H1 (cell line): Measurements from ENCODE around the gene CXADR. TPM values are rescaled to one million over a fixed set of nuclear protein-coding genes. Genes with fewer than 3 reads are reported as not detected.

Experiments
- CTCF ChIA-PET: fragments of 300-600 bp; sonication (Branson Sonifier 250); formaldehyde crosslinking; loops from one replicate; lab custom pipeline; 2021; ENCODE audit not compliant: partially characterized antibody; lab: Charles Lee
- POLR2A ChIA-PET: fragments of 300-600 bp; sonication (Branson Sonifier 250); formaldehyde crosslinking; loops from one replicate; lab custom pipeline; 2021; ENCODE audit warnings: inconsistent platforms; ENCODE audit not compliant: partially characterized antibody; lab: Charles Lee
- DNase-seq, 2 experiments: peaks; one replicate each; pipeline versions ENCODE4 v3.0.0 to v3.0.0-alpha.2; 2010 to 2022; ENCODE audit warnings: low spot score in 2 of 2, low read depth in 1 of 2, mixed read lengths in 1 of 2
- FAIRE-seq: peaks from 2 replicates; lab custom pipeline; 2011; peaks lifted over from hg19 to GRCh38; lab: Jason Lieb, UNC
- H2AFZ ChIP-seq: 2 replicates; pipeline ENCODE4 v1.8.1; 2012; ENCODE audit warnings: low read length, inconsistent platforms
- H2AK5ac ChIP-seq: 2 replicates; pipeline ENCODE4 v1.6.1; 2013; ENCODE audit warnings: low read depth, low read length
- H2BK120ac ChIP-seq: replicated peaks from 2 replicates; pipeline ENCODE3; 2013; ENCODE audit warnings: low read depth, low read length, inconsistent platforms
- H2BK12ac ChIP-seq: 2 replicates; pipeline ENCODE4 v1.6.1; 2013; ENCODE audit warnings: low read depth, low read length
- H2BK15ac ChIP-seq: 2 replicates; pipeline ENCODE4 v1.6.1; 2013; ENCODE audit warnings: low read length
- H2BK20ac ChIP-seq: 2 replicates; pipeline ENCODE4 v1.6.1; 2013; ENCODE audit warnings: low read length
- H2BK5ac ChIP-seq: 2 replicates; pipeline ENCODE4 v1.6.1; 2013; ENCODE audit warnings: low read depth, low read length
- H3K14ac ChIP-seq: 2 replicates; pipeline ENCODE4 v1.6.1; 2013; ENCODE audit warnings: inconsistent platforms; ENCODE audit not compliant: insufficient read length
- H3K18ac ChIP-seq: 2 replicates; pipeline ENCODE4 v1.6.1; 2013; ENCODE audit warnings: low read length; ENCODE audit errors: extremely low read depth
- H3K23ac ChIP-seq: 2 replicates; pipeline ENCODE4 v1.6.1; 2013; ENCODE audit warnings: inconsistent platforms; ENCODE audit not compliant: insufficient read length
- H3K23me2 ChIP-seq: 2 replicates; pipeline ENCODE4 v1.6.1; 2013; ENCODE audit warnings: low read depth, low read length
- H3K27ac ChIP-seq: 2 replicates; pipeline ENCODE4 v1.6.1; 2011; ENCODE audit warnings: low read depth, low read length, inconsistent platforms
- H3K27me3 ChIP-seq, 4 experiments: replicated peaks in 1 of 4; 1 replicate in 1 of 4; 2 replicates in 3 of 4; pipeline versions ENCODE4 v1.6.1 to v1.8.1; 2011 to 2013; ENCODE audit warnings: low read length in 3 of 4, mild to moderate bottlenecking in 3 of 4, inconsistent platforms in 2 of 4, mixed read lengths in 2 of 4, moderate library complexity in 1 of 4; ENCODE audit not compliant: control insufficient read depth in 3 of 4, insufficient read depth in 3 of 4; ENCODE audit errors: extremely low read depth in 1 of 4
- H3K36me3 ChIP-seq, 4 experiments: 2 replicates each; pipeline versions ENCODE4 v1.6.1 to v1.8.1; 2011 to 2013; ENCODE audit warnings: mild to moderate bottlenecking in 4 of 4, low read length in 3 of 4, moderate library complexity in 2 of 4, control low read depth in 1 of 4, inconsistent platforms in 1 of 4; ENCODE audit not compliant: insufficient read depth in 4 of 4, control insufficient read depth in 2 of 4
- H3K4ac ChIP-seq: replicated peaks from 2 replicates; pipeline ENCODE3; 2013; ENCODE audit warnings: low read length, low read depth, mixed read lengths, inconsistent platforms; ENCODE audit not compliant: insufficient read length
- H3K4me1 ChIP-seq, 4 experiments: replicated peaks in 1 of 4; 1 replicate in 1 of 4; 2 replicates in 3 of 4; pipeline versions ENCODE4 v1.6.1 to v1.8.1; 2011 to 2013; ENCODE audit warnings: low read length in 3 of 4, inconsistent platforms in 2 of 4, mixed read lengths in 1 of 4; ENCODE audit not compliant: insufficient read depth in 4 of 4, control insufficient read depth in 3 of 4
- H3K4me2 ChIP-seq, 2 experiments: 2 replicates each; pipeline versions ENCODE4 v1.6.1 to v1.8.1; 2011 to 2013; ENCODE audit warnings: low read depth in 2 of 2, low read length in 2 of 2, control low read depth in 1 of 2, inconsistent platforms in 1 of 2, mild to moderate bottlenecking in 1 of 2; ENCODE audit not compliant: insufficient read depth in 1 of 2
- H3K4me3 ChIP-seq, 4 experiments: fragments of 200-600, 300-600 bp in 1 of 4; sonication (generic), shearing (Covaris generic), sonication (Bioruptor Twin) in 1 of 4; 2 replicates each; pipeline versions ENCODE4 v1.5.1 to v1.8.1; 2011 to 2016; ENCODE audit warnings: low read length in 4 of 4, low read depth in 3 of 4, control low read depth in 2 of 4, inconsistent platforms in 2 of 4, mild to moderate bottlenecking in 2 of 4, mixed read lengths in 1 of 4, moderate library complexity in 1 of 4; ENCODE audit not compliant: insufficient read depth in 2 of 4; ENCODE audit errors: extremely low read depth in 1 of 4
- H3K56ac ChIP-seq: replicated peaks from 2 replicates; pipeline ENCODE3; 2013; ENCODE audit warnings: low read depth, mild to moderate bottlenecking, mixed read lengths, low read length, inconsistent platforms; ENCODE audit not compliant: insufficient read length
- H3K79me1 ChIP-seq: 2 replicates; pipeline ENCODE4 v1.6.1; 2013; ENCODE audit warnings: low read depth, low read length, control low read depth
- H3K79me2 ChIP-seq, 2 experiments: 2 replicates each; pipeline versions ENCODE4 v1.6.1 to v1.8.1; 2012 to 2013; ENCODE audit warnings: low read length in 2 of 2, mild to moderate bottlenecking in 2 of 2, inconsistent platforms in 1 of 2; ENCODE audit not compliant: insufficient read depth in 2 of 2, control insufficient read depth in 1 of 2
- H3K9ac ChIP-seq, 4 experiments: replicated peaks in 1 of 4; 1 replicate in 1 of 4; 2 replicates in 3 of 4; pipeline versions ENCODE4 v1.6.1 to v1.8.1; 2011 to 2013; ENCODE audit warnings: low read depth in 3 of 4, low read length in 3 of 4, control low read depth in 2 of 4, mild to moderate bottlenecking in 2 of 4, moderate library complexity in 2 of 4, inconsistent platforms in 1 of 4; ENCODE audit errors: extremely low read depth in 1 of 4
- H3K9me3 ChIP-seq, 2 experiments: 2 replicates each; pipeline versions ENCODE4 v1.6.1 to v1.8.1; 2012 to 2013; ENCODE audit warnings: mild to moderate bottlenecking in 2 of 2, moderate library complexity in 2 of 2, control low read depth in 1 of 2, inconsistent platforms in 1 of 2, low read depth in 1 of 2, low read length in 1 of 2, mixed read lengths in 1 of 2; ENCODE audit not compliant: insufficient read depth in 2 of 2
- H4K20me1 ChIP-seq, 2 experiments: replicated peaks in 1 of 2; 2 replicates each; pipeline versions ENCODE3 to v1.8.1; 2011 to 2013; ENCODE audit warnings: inconsistent platforms in 2 of 2, low read length in 2 of 2, mild to moderate bottlenecking in 1 of 2; ENCODE audit not compliant: insufficient read depth in 2 of 2, control insufficient read depth in 1 of 2
- H4K5ac ChIP-seq: 2 replicates; pipeline ENCODE4 v1.6.1; 2013; ENCODE audit warnings: low read length, low read depth, mixed read lengths, inconsistent platforms; ENCODE audit not compliant: insufficient read length
- H4K8ac ChIP-seq: 2 replicates; pipeline ENCODE4 v1.8.0; 2013; ENCODE audit warnings: mild to moderate bottlenecking, moderate library complexity, low read length, inconsistent platforms; ENCODE audit not compliant: insufficient read depth; ENCODE audit errors: extremely low read depth
- H4K91ac ChIP-seq: replicated peaks from 2 replicates; pipeline ENCODE3; 2013; ENCODE audit warnings: low read length, mixed read lengths, inconsistent platforms; ENCODE audit not compliant: insufficient read length
- ASH2L ChIP-seq: fragments of 200-600, 300-600 bp; sonication (generic); IDR thresholded peaks from one replicate; pipeline ENCODE4 v1.7.1; 2017; ENCODE audit warnings: low read length
- BACH1 ChIP-seq: IDR thresholded peaks from 2 replicates; pipeline ENCODE4 v1.6.1; 2012; ENCODE audit warnings: low read length, improper control_type of control experiment
- BRCA1 ChIP-seq: IDR thresholded peaks from 2 replicates; pipeline ENCODE4 v1.6.1; 2012; ENCODE audit warnings: low read depth, low read length, improper control_type of control experiment
- CBX5 ChIP-seq: fragments of 300-800, 300-1000 bp; sonication (generic); IDR thresholded peaks from 2 replicates; pipeline ENCODE4 v1.7.1; 2016; ENCODE audit warnings: antibody characterized with exemption, low read length, low read depth
- CREB1 ChIP-seq: IDR thresholded peaks from 2 replicates; pipeline ENCODE4 v1.6.1; 2012; ENCODE audit warnings: inconsistent platforms
- HDAC2 ChIP-seq, 2 experiments: fragments of 300-600 bp in 1 of 2; sonication (generic) in 1 of 2; IDR thresholded peaks; 2 replicates each; pipeline ENCODE4 v1.6.1; 2011 to 2012; ENCODE audit warnings: low read depth in 2 of 2, low read length in 2 of 2, mild to moderate bottlenecking in 2 of 2, moderate library complexity in 2 of 2, borderline replicate concordance in 1 of 2, inconsistent platforms in 1 of 2
- NRF1 ChIP-seq: IDR thresholded peaks from 2 replicates; pipeline ENCODE4 v1.6.1; 2011; ENCODE audit warnings: mild to moderate bottlenecking, low read depth, low read length, improper control_type of control experiment
- SAP30 ChIP-seq: fragments of 300-600 bp; sonication (generic); IDR thresholded peaks from 2 replicates; pipeline ENCODE4 v1.7.1; 2012; ENCODE audit warnings: low read length, moderate library complexity, mild to moderate bottlenecking, inconsistent platforms; ENCODE audit not compliant: insufficient read depth, insufficient replicate concordance
- SUZ12 ChIP-seq: fragments of 200-600 bp; sonication (generic); IDR thresholded peaks from 2 replicates; pipeline ENCODE4 v1.6.1; 2012; ENCODE audit warnings: mild to moderate bottlenecking, inconsistent platforms, low read length, moderate library complexity, mixed read lengths
- TAF7 ChIP-seq: optimal IDR thresholded peaks from 2 replicates; pipeline ENCODE3; 2011; ENCODE audit warnings: low read depth, mild to moderate bottlenecking, inconsistent platforms, low read length, moderate library complexity, borderline replicate concordance
- YY1 ChIP-seq: IDR thresholded peaks from 2 replicates; pipeline ENCODE4 v1.6.1; 2011; ENCODE audit warnings: low read depth, mild to moderate bottlenecking, low read length
- WGBS, 2 experiments: shearing (Covaris generic) in 1 of 2; methylation state at CpG; one replicate each; pipeline versions ENCODE4 v1.1.6 to v1.1.7; 2013 to 2015; ENCODE audit warnings: low lambda C conversion rate in 2 of 2, mixed read lengths in 2 of 2, inconsistent platforms in 1 of 2, low coverage in 1 of 2, missing lambda C conversion rate in 1 of 2; ENCODE audit not compliant: insufficient replicate concordance in 2 of 2, insufficient coverage in 1 of 2, insufficient read length in 1 of 2; ENCODE audit errors: extremely low coverage in 1 of 2, missing lambda C conversion rate in 1 of 2; 5-methylcytosine and 5-hydroxymethylcytosine counted together
- polyA plus RNA-seq, 7 experiments: library from polyadenylated mRNA; depleted of rRNA in 3 of 7; stranded (reverse) in 5 of 7; unstranded in 2 of 7; fragments of >200 nt in 5 of 7; fragments of 200-250 nt in 2 of 7; gene quantifications; 1 replicate in 5 of 7; 2 replicates in 1 of 7; 4 replicates in 1 of 7; pipeline versions ENCODE4 v1.2.1 to v1.2.3, GENCODE V29; 2011 to 2013; ENCODE audit warnings: missing spikeins in 2 of 7, mixed read lengths in 2 of 7
- total RNA-seq: library from RNA; stranded (reverse); fragmentation: NEBNext Ultra II Directional; extraction: Animal tissue kit (Norgen Biotek cat#: 25700); gene quantifications from 2 replicates; pipeline ENCODE4 v1.2.1, GENCODE V29; 2021
- TF ChIP-seq, protein P1 (sequence below): IDR thresholded peaks from 2 replicates; pipeline ENCODE4 v1.6.1; 2011; ENCODE audit warnings: low read length, improper control_type of control experiment

The CXADR gene
- total and polyA plus RNA-seq, 2 of the 8 experiments (the other 6 are each of a cell fraction or from before 2014, with no cell fraction given): 45.6 to 145 TPM

DNA sequence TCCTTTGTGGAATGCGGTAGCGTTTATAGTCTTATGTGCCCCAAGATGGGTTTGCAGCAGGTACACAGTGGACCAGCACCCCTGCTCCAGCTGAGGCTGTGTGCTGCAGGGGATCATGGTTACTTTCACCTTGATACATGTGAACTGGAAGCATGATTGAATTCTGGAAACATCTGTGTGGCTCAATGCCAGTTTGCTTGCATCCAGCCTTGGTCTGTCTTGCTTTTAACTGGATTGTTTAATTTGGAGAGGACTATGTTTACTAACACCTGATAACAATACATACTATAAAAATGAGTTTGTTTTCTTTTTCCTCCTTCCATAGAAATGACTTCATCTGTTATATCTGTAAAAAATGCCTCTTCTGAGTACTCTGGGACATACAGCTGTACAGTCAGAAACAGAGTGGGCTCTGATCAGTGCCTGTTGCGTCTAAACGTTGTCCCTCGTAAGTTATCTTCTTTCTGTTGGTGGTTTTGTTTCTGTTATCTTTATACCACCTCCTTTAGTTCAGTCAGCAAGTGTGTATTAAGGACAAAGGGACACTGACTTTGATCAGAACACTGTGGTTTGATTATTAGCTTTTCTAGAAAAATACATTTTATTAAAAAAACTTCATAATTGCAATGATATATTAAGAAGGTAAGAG, 47.7 kb downstream of the CXADR start:
- H2BK15ac ChIP-seq: no peak overlapping the region
- H2AK5ac ChIP-seq: no peak overlapping the region
- no peak overlapping the region for H4K5ac ChIP-seq
- WGBS, 2 experiments: 96% methylated on average over 5 of the region's 5 CpGs; no CpG with 5 or more reads in 1 of the 2 experiments
- no peak overlapping the region for H3K4me2 ChIP-seq
- H3K4ac ChIP-seq: no peak overlapping the region
- no peak overlapping the region for H2BK20ac ChIP-seq
- peaks cover 23 to 83% (median 49%) of the 10 kb centered on the region in 4 experiments for H3K36me3 ChIP-seq
- FAIRE-seq (no peak), DNase-seq (no peak)
- no peak overlapping the region for H4K8ac ChIP-seq
- H2BK5ac ChIP-seq: no peak overlapping the region
- no peak overlapping the region for H2AFZ ChIP-seq
- H3K79me1 ChIP-seq: peaks cover 2% of the 10 kb centered on the region; the same call in 1 of the 2 replicates
- no peak overlapping the region for H3K56ac ChIP-seq
- H3K4me3 ChIP-seq: no peak overlapping the region
- H2BK12ac ChIP-seq: no peak overlapping the region
- ChIA-PET CTCF (interaction anchor here (0.8 to 0.9 kb wide), 2 partner anchors 59 to 174 kb away, joined by 3 to 4 read pairs; no protein-coding TSS in a partner anchor), POLR2A (interaction anchor here (1.6 kb wide), 1 partner anchor 11 kb away, joined by 6 read pairs; no protein-coding TSS in a partner anchor)
- no peaks in the 10 kb centered on the region for H3K27me3 ChIP-seq
- H4K91ac ChIP-seq: no peak overlapping the region
- H3K9me3 ChIP-seq: no peaks in the 10 kb centered on the region
- no peak overlapping the region for H3K18ac ChIP-seq
- H3K23me2 ChIP-seq: no peaks in the 10 kb centered on the region
- H3K27ac ChIP-seq: no peak overlapping the region
- no peak overlapping the region for H3K14ac ChIP-seq
- peaks cover 8 to 41% of the 10 kb centered on the region in 2 experiments for H3K79me2 ChIP-seq
- H3K23ac ChIP-seq: no peak overlapping the region
- peaks cover 9 to 13% of the 10 kb centered on the region in 2 experiments for H4K20me1 ChIP-seq
- no peak overlapping the region for H2BK120ac ChIP-seq
- H3K9ac ChIP-seq: no peak overlapping the region
- H3K4me1 ChIP-seq: no peaks in the 10 kb centered on the region
- TF ChIP-seq, protein P1, sequence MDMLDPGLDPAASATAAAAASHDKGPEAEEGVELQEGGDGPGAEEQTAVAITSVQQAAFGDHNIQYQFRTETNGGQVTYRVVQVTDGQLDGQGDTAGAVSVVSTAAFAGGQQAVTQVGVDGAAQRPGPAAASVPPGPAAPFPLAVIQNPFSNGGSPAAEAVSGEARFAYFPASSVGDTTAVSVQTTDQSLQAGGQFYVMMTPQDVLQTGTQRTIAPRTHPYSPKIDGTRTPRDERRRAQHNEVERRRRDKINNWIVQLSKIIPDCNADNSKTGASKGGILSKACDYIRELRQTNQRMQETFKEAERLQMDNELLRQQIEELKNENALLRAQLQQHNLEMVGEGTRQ: no peak
- TF ChIP-seq YY1 (no peak), NRF1 (no peak), TAF7 (no peak), BRCA1 (no peak), CREB1 (no peak), SAP30 (no peak), ASH2L (no peak), BACH1 (no peak), SUZ12 (no peak), HDAC2 (IDR thresholded peaks at IDR 0.05; ENCODE audit: borderline replicate concordance in 1 of 2, low read depth in 2 of 2, low read length in 2 of 2) (no peak), CBX5 (no peak)
